ENCODE results near the gene PLA2G3. TPM values are rescaled to one million over a fixed set of nuclear protein-coding genes. Genes with fewer than 3 reads are reported as not detected.

Gene PLA2G3
- total RNA-seq, 2 donors from 2014 or later, result not detected

DNA sequence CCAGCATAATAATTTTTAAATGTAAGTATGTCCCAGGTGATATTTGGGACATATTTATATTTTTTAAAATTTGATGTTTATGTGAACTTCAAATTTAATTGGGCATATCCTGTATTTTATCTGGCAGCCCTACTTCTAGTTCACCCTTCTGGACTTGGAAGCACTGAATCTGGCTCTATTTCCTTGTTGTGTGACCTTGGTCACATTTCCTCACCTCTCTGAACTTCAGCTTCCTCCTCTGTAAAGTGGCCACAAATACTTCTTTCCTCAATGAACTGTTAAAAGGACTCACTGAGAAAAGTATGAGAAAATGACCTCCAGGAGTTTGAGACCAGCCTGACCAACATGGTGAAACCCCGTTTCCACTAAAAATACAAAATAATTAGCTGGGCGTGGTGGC, 11.6 kb upstream of the PLA2G3 start:
- Histone ChIP-seq H3K36me3 (replicated peaks in 1 of 2; ENCODE audit: insufficient read depth in 1 of 2, low read depth in 2 of 2) (no peaks in the 10 kb centered on the region), H3K9me3 (no peaks in the 10 kb centered on the region), H3K4me3 (no peak overlapping the region), H3K27ac (no peak overlapping the region), H3K4me1 (peaks cover 7% of the 10 kb centered on the region), H3K27me3 (no peaks in the 10 kb centered on the region)
- DNase-seq (no peak), ATAC-seq (no peak)
- WGBS, 2 donors, result 89 to 92% methylated on average over 2 of the region's 2 CpGs
- intact Hi-C loops (cut with DNase I), result loop anchor here (5.0 kb wide), 1 partner anchor 55 kb away; no protein-coding TSS in a partner anchor
- TF ChIP-seq, protein P1, sequence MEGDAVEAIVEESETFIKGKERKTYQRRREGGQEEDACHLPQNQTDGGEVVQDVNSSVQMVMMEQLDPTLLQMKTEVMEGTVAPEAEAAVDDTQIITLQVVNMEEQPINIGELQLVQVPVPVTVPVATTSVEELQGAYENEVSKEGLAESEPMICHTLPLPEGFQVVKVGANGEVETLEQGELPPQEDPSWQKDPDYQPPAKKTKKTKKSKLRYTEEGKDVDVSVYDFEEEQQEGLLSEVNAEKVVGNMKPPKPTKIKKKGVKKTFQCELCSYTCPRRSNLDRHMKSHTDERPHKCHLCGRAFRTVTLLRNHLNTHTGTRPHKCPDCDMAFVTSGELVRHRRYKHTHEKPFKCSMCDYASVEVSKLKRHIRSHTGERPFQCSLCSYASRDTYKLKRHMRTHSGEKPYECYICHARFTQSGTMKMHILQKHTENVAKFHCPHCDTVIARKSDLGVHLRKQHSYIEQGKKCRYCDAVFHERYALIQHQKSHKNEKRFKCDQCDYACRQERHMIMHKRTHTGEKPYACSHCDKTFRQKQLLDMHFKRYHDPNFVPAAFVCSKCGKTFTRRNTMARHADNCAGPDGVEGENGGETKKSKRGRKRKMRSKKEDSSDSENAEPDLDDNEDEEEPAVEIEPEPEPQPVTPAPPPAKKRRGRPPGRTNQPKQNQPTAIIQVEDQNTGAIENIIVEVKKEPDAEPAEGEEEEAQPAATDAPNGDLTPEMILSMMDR (IDR thresholded peaks at IDR 0.05), result no peak
- TF ChIP-seq POLR2A (IDR thresholded peaks at IDR 0.05), result no peak

DNA sequence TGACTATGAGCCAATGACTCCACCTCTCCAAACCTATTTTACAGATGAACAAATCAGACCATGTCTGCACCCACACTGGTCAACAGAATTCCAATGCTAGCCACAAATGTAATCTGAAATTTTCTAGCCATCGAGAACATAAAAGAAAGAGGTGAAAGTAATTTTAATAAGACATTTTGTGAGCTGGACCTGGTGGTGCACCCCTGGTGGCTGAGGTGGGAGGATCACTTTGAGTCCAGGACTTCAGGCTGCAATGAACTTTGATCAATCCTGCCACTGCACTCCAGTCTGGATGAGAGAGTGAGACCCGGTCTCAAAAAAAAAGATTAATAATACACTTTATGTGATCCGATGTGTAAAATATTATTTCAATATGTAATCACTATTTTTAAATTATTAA, 10.3 kb upstream of the PLA2G3 start:
- WGBS, 2 donors, result 35 to 43% methylated on average over 3 of the region's 3 CpGs
- Histone ChIP-seq H3K4me3 (no peak overlapping the region), H3K27ac (no peak overlapping the region), H3K4me1 (peaks cover 7% of the 10 kb centered on the region), H3K27me3 (no peaks in the 10 kb centered on the region), H3K9me3 (no peaks in the 10 kb centered on the region), H3K36me3 (replicated peaks in 1 of 2; ENCODE audit: insufficient read depth in 1 of 2, low read depth in 2 of 2) (no peaks in the 10 kb centered on the region)
- ATAC-seq (no peak), DNase-seq (no peak)
- intact Hi-C loops (cut with DNase I), result loop anchor here (5.0 kb wide), 1 partner anchor 53 kb away; no protein-coding TSS in a partner anchor
- TF ChIP-seq, protein P1 (IDR thresholded peaks at IDR 0.05), result peak in 3 of 7 experiments; percentile 9 to 13 (median 11)
- TF ChIP-seq POLR2A (IDR thresholded peaks at IDR 0.05), result no peak

DNA sequence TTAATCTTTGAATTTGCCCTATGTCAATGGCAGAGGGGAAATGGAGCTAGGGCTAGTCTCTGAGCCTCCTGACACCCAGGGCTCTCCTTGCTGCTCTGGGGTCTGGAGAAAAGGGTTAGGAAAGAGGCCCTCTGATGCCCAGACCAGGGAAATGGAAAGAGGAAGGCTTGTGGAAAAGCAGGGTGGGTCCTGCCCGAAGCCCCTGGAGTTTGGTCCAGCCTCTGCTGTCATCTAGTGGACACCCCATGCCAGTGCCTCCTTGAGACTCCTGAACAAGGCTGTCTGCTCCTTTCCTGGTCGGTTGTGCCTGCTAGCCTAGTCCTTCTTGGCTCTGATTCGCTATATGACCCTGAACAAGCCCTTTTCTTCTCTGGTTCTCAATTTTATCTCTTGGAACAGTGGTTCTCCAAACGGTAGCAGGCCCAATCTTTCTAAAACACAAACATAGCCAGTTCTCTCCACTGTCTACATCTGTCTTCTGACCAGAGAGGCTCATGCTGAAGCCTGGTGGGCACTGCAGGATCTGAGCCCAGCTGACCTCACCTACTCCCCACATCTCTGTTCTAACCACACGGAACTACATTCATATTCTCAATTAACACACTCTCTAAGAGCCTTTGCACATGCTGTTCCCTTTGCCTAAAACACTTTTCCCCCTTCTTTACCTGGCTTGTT, 8.8 kb upstream of the PLA2G3 start:
- ATAC-seq (peak; percentile 99), DNase-seq (peak; percentile 78 to 85 (median 84))
- H3K27ac ChIP-seq, result peak overlapping the region in 2 of 4 donors; percentile 9 to 31
- intact Hi-C loops (cut with DNase I), result loop anchor here (10.0 kb wide), 1 partner anchor 204 kb away; no protein-coding TSS in a partner anchor
- H3K4me3 ChIP-seq, result no peak overlapping the region
- no peaks in the 10 kb centered on the region for H3K27me3 ChIP-seq
- WGBS, 2 donors, result 9% methylated on average over 5 of the region's 5 CpGs
- TF ChIP-seq, protein P1 (IDR thresholded peaks at IDR 0.05), result peak; percentile 88 to 97 (median 95)
- TF ChIP-seq POLR2A (IDR thresholded peaks at IDR 0.05), result no peak
- peaks cover 7% of the 10 kb centered on the region for H3K4me1 ChIP-seq
- no peaks in the 10 kb centered on the region for H3K36me3 ChIP-seq (replicated peaks in 1 of 2; ENCODE audit: insufficient read depth in 1 of 2, low read depth in 2 of 2)
- H3K9me3 ChIP-seq, result no peaks in the 10 kb centered on the region

DNA sequence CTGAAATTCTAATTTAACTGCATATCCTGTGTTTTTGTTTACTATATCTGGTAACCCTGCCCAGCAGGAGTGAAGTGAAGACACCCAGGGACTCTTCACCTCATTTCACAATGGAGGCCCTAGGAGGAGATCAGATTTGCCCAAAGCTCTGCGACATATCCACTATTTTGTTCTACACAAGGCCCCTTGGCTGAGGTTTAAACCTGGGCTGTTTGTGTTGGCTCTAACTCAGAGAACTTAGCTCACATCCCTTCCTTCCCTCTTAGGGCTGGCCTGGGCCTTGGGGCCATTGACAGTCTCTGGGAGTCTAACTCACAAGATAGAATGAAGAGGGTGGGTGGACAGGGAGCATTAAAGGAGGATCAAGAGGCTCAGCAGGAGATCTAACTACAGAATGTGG, 8.2 kb upstream of the PLA2G3 start:
- peak overlapping the region in 2 of 4 donors; percentile 9 to 31 for H3K27ac ChIP-seq

More for the DNA sequence above, 8.2 kb upstream of the PLA2G3 start:
- H3K27me3 ChIP-seq, result no peaks in the 10 kb centered on the region
- no peaks in the 10 kb centered on the region for H3K9me3 ChIP-seq
- ATAC-seq, result no peak
- no peak overlapping the region for H3K4me3 ChIP-seq
- intact Hi-C loops (cut with DNase I), result loop anchor here (10.0 kb wide), 1 partner anchor 204 kb away; no protein-coding TSS in a partner anchor
- no peak for DNase-seq
- H3K36me3 ChIP-seq (replicated peaks in 1 of 2; ENCODE audit: insufficient read depth in 1 of 2, low read depth in 2 of 2), result no peaks in the 10 kb centered on the region
- peaks cover 7% of the 10 kb centered on the region for H3K4me1 ChIP-seq
- TF ChIP-seq, protein P1 (IDR thresholded peaks at IDR 0.05), result no peak
- no peak for TF ChIP-seq POLR2A (IDR thresholded peaks at IDR 0.05)
- 82 to 92% methylated on average over 1 of the region's 1 CpG for WGBS, 2 donors
